PC-3 (cell line): ENCODE measurements around the gene SDS.

Source experiments
- EZH2 ChIP-seq: fragments of 300-600 bp; sonication (generic); IDR thresholded peaks from one replicate; pipeline ENCODE4 v1.6.1; 2017; ENCODE audit warnings: antibody characterized with exemption, mild to moderate bottlenecking, low read length; ENCODE audit not compliant: unreplicated experiment
- EZH2phosphoT487 ChIP-seq: fragments of 300-600 bp; sonication (generic); IDR thresholded peaks from 2 replicates; pipeline ENCODE4 v1.6.1; 2018; ENCODE audit warnings: mild to moderate bottlenecking, antibody characterized with exemption, low read length, borderline replicate concordance
- TF ChIP-seq, protein P1 (sequence below): fragments of 300-600 bp; sonication (generic); conservative IDR thresholded peaks from 2 replicates; pipeline ENCODE4 v1.5.1; 2017; ENCODE audit warnings: antibody characterized with exemption, low read depth, mild to moderate bottlenecking, low read length

DNA sequence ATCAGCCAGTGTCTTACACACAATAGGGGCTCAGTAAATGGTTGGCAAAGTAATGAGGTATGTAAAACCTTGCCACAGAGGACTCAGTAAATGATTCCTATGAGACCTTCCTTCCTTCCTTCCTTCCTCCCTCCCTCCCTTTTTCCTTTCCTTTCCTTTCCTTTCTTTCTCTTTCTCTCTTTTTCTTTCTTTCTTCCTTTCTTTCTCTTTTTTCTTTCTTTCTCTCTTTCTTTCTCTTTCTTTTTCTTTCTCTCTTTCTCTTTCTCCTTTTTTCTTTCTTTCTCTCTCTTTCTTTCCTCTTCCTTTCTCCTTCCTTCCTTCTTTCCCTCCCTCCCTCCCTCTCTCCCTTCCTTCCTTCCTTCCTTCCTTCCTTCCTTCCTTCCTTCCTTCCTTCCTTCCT is 7.5 kb downstream of the SDS start:
- TF ChIP-seq, protein P1, sequence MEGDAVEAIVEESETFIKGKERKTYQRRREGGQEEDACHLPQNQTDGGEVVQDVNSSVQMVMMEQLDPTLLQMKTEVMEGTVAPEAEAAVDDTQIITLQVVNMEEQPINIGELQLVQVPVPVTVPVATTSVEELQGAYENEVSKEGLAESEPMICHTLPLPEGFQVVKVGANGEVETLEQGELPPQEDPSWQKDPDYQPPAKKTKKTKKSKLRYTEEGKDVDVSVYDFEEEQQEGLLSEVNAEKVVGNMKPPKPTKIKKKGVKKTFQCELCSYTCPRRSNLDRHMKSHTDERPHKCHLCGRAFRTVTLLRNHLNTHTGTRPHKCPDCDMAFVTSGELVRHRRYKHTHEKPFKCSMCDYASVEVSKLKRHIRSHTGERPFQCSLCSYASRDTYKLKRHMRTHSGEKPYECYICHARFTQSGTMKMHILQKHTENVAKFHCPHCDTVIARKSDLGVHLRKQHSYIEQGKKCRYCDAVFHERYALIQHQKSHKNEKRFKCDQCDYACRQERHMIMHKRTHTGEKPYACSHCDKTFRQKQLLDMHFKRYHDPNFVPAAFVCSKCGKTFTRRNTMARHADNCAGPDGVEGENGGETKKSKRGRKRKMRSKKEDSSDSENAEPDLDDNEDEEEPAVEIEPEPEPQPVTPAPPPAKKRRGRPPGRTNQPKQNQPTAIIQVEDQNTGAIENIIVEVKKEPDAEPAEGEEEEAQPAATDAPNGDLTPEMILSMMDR: no peak
- TF ChIP-seq EZH2: no peak
- TF ChIP-seq EZH2phosphoT487: no peak
